ENCODE results near the gene F5.

The F5 gene

DNA sequence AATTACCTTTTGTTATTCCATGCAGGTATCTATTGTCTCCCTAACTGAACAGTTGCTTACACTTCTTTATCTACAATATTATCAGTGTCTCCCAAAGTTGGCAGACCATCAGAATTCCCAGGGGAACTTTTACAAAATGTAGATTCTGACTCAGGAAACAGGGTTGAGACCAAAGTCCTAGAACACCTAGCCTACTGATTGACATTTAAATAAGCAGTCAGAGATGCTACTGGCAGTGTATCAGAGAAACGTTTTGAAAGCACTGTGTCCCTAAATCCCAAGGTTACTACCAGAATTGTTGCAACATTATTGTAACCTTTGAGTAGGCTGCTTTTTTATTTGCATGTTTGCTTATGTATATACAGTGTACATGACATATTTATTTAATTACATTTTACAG lies 1.8 kb upstream of the F5 start:
- no peak for DNase-seq (ENCODE audit: low read depth, low spot score)

GRCh38 chr1:169586067-169586394 lies 250 bp downstream of the F5 start:
- DNase-seq (ENCODE audit: low read depth, low spot score) = no peak

GRCh38 chr1:169585181-169585580 lies 1.1 kb downstream of the F5 start:
- DNase-seq (ENCODE audit: low read depth, low spot score) = no peak

DNA sequence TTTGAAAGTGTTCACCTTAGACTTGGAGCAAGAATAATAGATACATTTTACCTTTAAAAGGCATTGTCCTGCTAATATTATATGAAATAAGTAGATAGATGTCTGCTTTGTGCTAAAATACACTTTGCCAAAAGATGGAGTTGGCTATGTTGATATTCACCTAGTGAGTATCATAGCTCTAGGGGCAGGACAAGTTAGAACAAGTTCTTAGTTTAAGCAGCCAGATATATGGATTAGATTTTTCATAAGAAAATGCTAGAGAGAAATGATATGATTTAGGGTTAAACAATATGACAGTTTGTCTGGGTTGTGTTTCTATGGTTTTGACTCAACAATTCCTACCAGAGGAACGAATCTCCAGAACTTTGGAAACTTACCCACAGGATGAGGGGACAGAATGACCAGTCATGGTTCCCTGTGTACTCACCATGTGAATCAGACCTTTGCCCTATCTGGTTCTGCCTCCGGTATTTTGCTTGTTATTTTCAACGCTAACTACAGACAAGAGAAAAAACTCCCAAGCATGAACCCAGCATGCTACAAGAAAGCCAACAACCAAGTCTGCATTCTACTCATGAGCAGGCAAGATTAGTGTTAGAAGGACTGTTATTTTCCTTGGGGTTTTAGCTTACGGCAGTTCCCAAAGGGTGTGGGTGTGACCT lies 1.7 kb downstream of the F5 start:
- no peak for DNase-seq (ENCODE audit: low read depth, low spot score)

DNA sequence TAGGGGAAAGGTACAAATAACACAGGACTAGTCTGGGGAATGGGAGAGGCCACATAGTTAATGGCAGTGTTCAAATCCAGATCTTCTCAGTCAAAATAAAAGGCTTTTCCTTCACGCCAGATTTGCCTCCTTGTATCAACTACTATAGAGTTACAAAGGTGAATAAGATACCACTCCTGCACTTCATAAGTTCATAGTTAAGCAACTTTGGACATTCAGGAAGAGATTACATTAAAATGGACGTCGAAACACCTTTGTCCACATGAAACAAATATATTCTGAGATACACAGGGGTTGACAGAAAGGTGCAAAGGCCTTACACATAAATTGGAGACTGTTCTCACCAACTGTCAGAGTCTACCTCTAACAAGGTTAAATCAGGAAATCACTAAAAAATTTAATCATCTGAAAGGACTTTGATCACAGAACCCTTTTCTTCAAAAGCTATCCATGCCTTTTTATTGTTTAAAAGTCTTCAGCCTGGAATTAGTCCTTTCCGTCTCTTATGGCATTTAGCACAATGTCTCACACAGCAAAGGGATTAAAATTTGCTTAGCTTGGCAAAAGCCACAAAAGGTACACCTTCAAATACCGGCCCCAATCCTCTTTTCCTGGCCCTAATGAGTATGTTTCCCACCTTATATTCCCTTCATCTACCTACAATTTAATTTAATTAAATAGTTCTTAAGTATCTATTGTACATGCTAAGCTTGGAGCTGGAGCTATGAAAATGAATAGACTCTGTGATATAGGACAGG lies 8.1 kb downstream of the F5 start:
- no peak for DNase-seq (ENCODE audit: low read depth, low spot score)

- DNase-seq (ENCODE audit: low read depth, low spot score) = no peak
Measured at GRCh38 chr1:169576935-169577331, 9.3 kb downstream of the F5 start.

- DNase-seq (ENCODE audit: low read depth, low spot score) = peak; percentile 20
Measured at GRCh38 chr1:169576241-169576934, 9.9 kb downstream of the F5 start.

DNA sequence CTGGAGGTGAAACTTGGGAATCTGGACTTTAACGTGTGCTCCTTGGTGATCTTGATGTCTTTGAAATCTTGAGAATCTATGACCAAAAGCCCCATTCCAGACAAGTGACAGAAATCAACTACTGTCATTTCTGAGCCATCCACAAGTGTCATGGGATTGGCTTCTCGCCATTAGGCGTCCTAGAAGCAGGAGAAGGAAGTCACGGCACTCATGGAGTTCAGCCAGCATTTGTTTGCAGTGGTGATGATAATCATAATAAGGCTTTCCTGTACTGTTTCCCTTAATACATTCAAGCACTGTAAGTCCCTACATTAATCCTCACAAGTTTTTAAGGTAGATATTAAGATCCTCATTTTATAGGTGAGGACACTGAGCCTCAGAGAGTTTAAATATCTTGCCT lies 11.9 kb downstream of the F5 start:
- DNase-seq (ENCODE audit: low read depth, low spot score) = no peak

GRCh38 chr1:169572187-169572586 lies 14.1 kb downstream of the F5 start:
- DNase-seq (ENCODE audit: low read depth, low spot score) = no peak

DNA sequence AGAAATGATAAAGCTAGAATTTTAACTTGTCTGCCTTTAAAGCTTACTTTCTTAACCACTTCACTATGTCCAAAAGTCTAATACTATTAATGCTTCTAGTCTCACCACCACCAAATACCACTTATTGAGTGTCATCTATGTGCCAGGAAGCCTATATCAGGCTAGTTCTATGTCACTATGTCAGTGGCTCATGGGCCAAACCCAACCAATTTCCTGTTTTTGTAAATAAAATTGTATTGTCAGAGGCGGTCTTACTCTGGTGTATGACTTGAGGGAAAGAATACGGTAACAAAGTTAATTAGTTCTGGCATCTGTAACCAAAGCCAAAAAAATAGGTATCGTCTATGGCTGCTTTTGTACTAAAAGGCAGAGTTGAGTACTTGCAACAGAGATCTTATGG lies 14.8 kb downstream of the F5 start:
- DNase-seq (ENCODE audit: low read depth, low spot score) = no peak

- DNase-seq (ENCODE audit: low read depth, low spot score) = no peak
Measured at GRCh38 chr1:169570172-169570574, 16.1 kb downstream of the F5 start.

DNA sequence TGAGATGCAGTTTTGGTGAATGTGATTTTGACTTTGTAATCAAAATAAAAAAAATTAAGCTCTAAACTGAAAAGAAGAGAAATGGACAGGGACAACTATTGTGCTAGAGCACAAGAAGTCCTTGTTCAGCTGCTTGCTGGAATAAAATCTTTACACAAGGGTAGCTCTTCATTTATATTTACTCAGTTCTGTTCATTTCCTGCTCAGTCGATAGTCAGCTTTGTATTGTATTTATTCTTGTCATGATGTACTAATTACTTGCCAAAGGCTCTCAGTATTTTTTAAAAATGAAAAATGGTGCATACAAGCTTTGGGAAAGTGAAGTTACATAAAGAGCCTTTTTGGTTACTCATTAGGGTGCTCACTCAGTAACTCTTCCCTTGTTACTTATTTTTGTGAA lies 17.8 kb downstream of the F5 start:
- DNase-seq (ENCODE audit: low read depth, low spot score) = no peak

- DNase-seq (ENCODE audit: low read depth, low spot score) = no peak
Measured at GRCh38 chr1:169565335-169566271, 20.7 kb downstream of the F5 start.

DNA sequence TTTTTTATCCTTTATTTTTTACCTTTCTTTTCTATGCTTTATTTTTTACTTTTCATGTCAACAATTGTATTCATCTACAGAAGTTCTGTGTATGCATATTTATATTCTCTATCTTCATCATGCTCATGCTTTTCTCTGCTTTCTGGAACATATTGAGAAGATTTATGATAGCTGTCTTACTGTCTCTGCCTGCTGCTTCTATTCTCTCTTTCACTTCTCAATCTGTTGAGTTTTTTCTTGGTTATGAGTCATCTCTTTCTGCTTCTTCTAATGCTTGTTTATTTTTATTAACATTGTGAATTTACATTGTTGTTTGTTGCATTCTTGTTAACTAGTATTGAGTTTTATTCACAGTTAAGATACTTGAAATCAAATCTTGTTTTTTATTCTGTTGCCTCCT lies 22.6 kb downstream of the F5 start:
- no peak for DNase-seq (ENCODE audit: low read depth, low spot score)

- DNase-seq (ENCODE audit: low read depth, low spot score) = no peak
Measured at GRCh38 chr1:169563019-169563615, 23.2 kb downstream of the F5 start.

DNA sequence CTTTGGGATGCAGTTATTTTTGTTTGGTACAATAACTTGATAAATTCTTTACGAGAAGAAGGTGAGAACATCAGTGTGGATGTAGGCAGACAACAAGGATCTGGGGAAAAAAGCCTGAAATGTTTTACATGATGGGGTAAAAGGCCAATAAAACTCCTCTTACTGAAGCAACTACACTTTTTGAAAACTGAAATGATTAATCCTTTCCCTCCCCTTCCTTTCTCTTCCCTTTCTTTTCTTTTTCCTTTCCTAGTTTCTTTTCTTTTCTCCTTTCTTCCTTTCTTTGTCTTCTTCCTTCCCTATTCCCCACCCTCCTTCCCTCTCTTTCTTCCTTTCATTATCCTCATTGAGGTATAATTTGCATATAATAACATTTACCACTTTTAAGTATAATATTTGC lies 24.6 kb downstream of the F5 start:
- DNase-seq (ENCODE audit: low read depth, low spot score) = no peak

DNA sequence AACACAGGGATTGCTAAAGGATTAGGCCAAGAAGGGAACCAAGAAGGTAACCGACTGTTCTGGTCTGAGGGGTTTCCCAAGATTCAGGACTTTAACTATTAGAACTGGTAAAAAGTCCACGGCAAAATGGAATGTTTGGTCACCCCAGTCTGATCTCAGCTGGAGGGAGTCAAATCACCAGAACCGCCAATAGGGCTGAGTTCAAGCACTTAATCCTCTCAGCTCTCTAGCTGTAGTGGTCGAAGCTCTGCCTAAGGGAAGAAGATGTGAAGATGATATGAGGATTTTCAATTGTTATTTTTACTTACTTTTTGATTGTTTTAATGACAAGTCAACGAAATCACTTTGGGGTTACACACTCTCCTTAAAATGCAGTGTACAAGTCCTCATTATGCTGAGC lies 29.1 kb downstream of the F5 start:
- DNase-seq (ENCODE audit: low read depth, low spot score) = no peak

- DNase-seq (ENCODE audit: low read depth, low spot score) = peak; percentile 10
Measured at GRCh38 chr1:169550294-169550693, 36.0 kb downstream of the F5 start.

GRCh38 chr1:169548282-169548681 lies 38.0 kb downstream of the F5 start:
- DNase-seq (ENCODE audit: low read depth, low spot score) = no peak

- DNase-seq (ENCODE audit: low read depth, low spot score) = peak; percentile 41
Measured at GRCh38 chr1:169546087-169546995, 39.9 kb downstream of the F5 start.
